Panc1 (cell line): ENCODE results near the gene GPR139. TPM values are rescaled to one million over a fixed set of nuclear protein-coding genes. Genes with fewer than 3 reads are reported as not detected.

Source experiments
- ATAC-seq: fragments of 200-7000 bp; cut with Tn5 transposase; 2 replicates; pipeline ENCODE4 v1.9.1; 2020; ENCODE audit warnings: mild to moderate bottlenecking, moderate library complexity
- BruUV-seq: library from RNA; stranded (reverse); fragments of 400-500 nt; replicated peaks from 2 replicates; lab custom pipeline; 2021; lab: Mats Ljungman, UMichigan
- CTCF ChIA-PET: fragments of 300-600 bp; sonication (Branson Sonifier 250); formaldehyde crosslinking; loops from one replicate; lab custom pipeline; 2022; ENCODE audit warnings: antibody characterized with exemption; lab: Charles Lee
- POLR2A ChIA-PET: fragments of 300-600 bp; sonication (Branson Sonifier 250); formaldehyde crosslinking; loops from one replicate; lab custom pipeline; 2022; ENCODE audit warnings: antibody characterized with exemption; lab: Charles Lee
- DNase-seq: peaks from one replicate; pipeline ENCODE4 v3.0.0-alpha.2; 2010; ENCODE audit warnings: low read depth, low spot score
- H3K27ac ChIP-seq: 2 replicates; pipeline ENCODE4 v1.5.1; 2011; ENCODE audit warnings: mild to moderate bottlenecking, low read length, inconsistent platforms
- H3K27me3 ChIP-seq: fragments of 200-500 bp; sonication (Bioruptor generic); 2 replicates; pipeline ENCODE4 v1.6.0; 2014; ENCODE audit warnings: low read length, inconsistent platforms; ENCODE audit not compliant: control insufficient read depth, insufficient read depth
- H3K36me3 ChIP-seq: fragments of 200-500 bp; sonication (Bioruptor generic); 2 replicates; pipeline ENCODE4 v1.5.1; 2014; ENCODE audit warnings: inconsistent platforms, mild to moderate bottlenecking, low read length, moderate library complexity; ENCODE audit not compliant: control insufficient read depth, insufficient read depth
- H3K4me1 ChIP-seq: 2 replicates; pipeline ENCODE4 v1.5.1; 2011; ENCODE audit warnings: inconsistent platforms, mild to moderate bottlenecking, low read length, moderate library complexity; ENCODE audit not compliant: control insufficient read depth, insufficient read depth
- H3K4me3 ChIP-seq, 2 experiments: 2 replicates each; pipeline ENCODE4 v1.5.1; 2011 to 2012; ENCODE audit warnings: low read depth in 2 of 2, low read length in 2 of 2, mild to moderate bottlenecking in 2 of 2, inconsistent platforms in 1 of 2, moderate library complexity in 1 of 2
- H3K9me3 ChIP-seq: fragments of 200-500 bp; sonication (Bioruptor generic); 2 replicates; pipeline ENCODE4 v1.5.1; 2014; ENCODE audit warnings: low read depth, mild to moderate bottlenecking, inconsistent platforms, low read length, moderate library complexity; ENCODE audit not compliant: control insufficient read depth, insufficient read depth
- POLR2AphosphoS5 ChIP-seq: IDR thresholded peaks from 2 replicates; pipeline ENCODE4 v1.6.1; 2012; ENCODE audit warnings: mild to moderate bottlenecking, low read depth, low read length, moderate library complexity
- REST ChIP-seq, 2 experiments: IDR thresholded peaks; 2 replicates each; pipeline ENCODE4 v1.6.1; 2011 to 2012; ENCODE audit warnings: low read depth in 2 of 2, control low read depth in 1 of 2, low read length in 1 of 2, mild to moderate bottlenecking in 1 of 2, moderate library complexity in 1 of 2; ENCODE audit not compliant: insufficient read depth in 1 of 2
- SIN3A ChIP-seq: IDR thresholded peaks from 2 replicates; pipeline ENCODE4 v1.6.1; 2012; ENCODE audit warnings: low read depth, mild to moderate bottlenecking, low read length, moderate library complexity, borderline replicate concordance; ENCODE audit not compliant: insufficient read depth
- TCF7L2 ChIP-seq: IDR thresholded peaks from 2 replicates; pipeline ENCODE4 v1.6.1; 2011; ENCODE audit warnings: mild to moderate bottlenecking, low read depth, low read length, inconsistent platforms
- in situ Hi-C: cut with HindIII; loops from 2 replicates; pipeline ENCODE4 v1.10.0; 2016; ENCODE audit warnings: low sequenced_read_pairs, low pct_unique_long_range_greater_than_20kb
- intact Hi-C: fragments of 100-400 bp; cut with micrococcal nuclease; formaldehyde crosslinking; loops from one replicate; pipeline ENCODE4 v1.10.0; 2022; ENCODE audit not compliant: unreplicated experiment
- total RNA-seq: library from RNA; stranded (reverse); gene quantifications from one replicate; pipeline ENCODE4 v1.2.1, GENCODE V29; 2021; ENCODE audit not compliant: unreplicated experiment
- TF ChIP-seq, protein P1 (sequence below): fragments of 450-650 bp; IDR thresholded peaks from 2 replicates; pipeline ENCODE4 v1.5.1; 2017; ENCODE audit warnings: mild to moderate bottlenecking

GPR139 gene
- total RNA-seq, 1 experiment from 2014 or later = not detected

- ATAC-seq (no peak), DNase-seq (no peak)
- Histone ChIP-seq H3K4me3 (no peak overlapping the region), H3K27me3 (peaks cover 40% of the 10 kb centered on the region), H3K27ac (no peak overlapping the region), H3K36me3 (no peaks in the 10 kb centered on the region), H3K4me1 (no peaks in the 10 kb centered on the region), H3K9me3 (no peaks in the 10 kb centered on the region)
- BruUV-seq = no TSS peak
- no peak for TF ChIP-seq REST (IDR thresholded peaks at IDR 0.05; ENCODE audit: insufficient read depth in 1 of 2, low read depth in 2 of 2, low read length in 1 of 2)
- TF ChIP-seq SIN3A = no peak
- TF ChIP-seq, protein P1, sequence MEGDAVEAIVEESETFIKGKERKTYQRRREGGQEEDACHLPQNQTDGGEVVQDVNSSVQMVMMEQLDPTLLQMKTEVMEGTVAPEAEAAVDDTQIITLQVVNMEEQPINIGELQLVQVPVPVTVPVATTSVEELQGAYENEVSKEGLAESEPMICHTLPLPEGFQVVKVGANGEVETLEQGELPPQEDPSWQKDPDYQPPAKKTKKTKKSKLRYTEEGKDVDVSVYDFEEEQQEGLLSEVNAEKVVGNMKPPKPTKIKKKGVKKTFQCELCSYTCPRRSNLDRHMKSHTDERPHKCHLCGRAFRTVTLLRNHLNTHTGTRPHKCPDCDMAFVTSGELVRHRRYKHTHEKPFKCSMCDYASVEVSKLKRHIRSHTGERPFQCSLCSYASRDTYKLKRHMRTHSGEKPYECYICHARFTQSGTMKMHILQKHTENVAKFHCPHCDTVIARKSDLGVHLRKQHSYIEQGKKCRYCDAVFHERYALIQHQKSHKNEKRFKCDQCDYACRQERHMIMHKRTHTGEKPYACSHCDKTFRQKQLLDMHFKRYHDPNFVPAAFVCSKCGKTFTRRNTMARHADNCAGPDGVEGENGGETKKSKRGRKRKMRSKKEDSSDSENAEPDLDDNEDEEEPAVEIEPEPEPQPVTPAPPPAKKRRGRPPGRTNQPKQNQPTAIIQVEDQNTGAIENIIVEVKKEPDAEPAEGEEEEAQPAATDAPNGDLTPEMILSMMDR = no peak
- no peak for TF ChIP-seq POLR2AphosphoS5
- POLR2A ChIA-PET = no interaction called here
- CTCF ChIA-PET = no interaction called here
- intact Hi-C loops (no loop called here), in situ Hi-C loops (no loop called here)
These were observed 30.8 kb downstream of the GPR139 start for GRCh38 chr16:20042848-20043247.

DNA sequence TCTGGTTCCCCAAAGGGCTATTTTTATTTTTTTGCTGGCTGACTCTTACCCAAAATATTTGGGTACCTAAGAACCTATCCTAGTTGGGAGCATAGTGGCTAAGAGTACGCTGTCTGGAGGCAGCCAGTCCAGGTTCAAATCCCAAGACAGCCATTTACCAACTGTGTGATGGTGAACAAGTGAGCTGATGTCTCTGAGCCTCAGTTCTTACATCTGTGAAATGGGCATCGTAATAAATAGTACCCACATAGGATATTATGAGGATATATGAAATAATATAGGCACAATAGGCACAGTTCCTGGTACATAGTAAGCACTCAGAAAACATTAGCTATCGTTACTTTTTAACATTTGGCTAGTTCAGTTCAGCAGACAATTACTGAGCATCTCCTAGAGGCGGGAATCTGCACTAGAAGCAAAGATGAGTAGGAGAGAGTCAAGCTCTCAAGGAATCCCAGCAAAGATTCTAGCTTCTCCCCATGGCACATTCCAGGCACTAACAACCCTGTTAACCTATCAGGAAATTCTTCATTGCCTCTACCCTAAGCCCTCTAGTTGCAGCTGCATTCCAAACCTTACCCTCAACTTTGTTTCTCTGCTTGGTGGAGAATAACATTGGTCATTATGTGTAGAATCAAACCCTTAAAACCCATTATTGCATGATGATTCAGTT is 31.6 kb downstream of the GPR139 start:
- DNase-seq (no peak), ATAC-seq (no peak)
- ChIA-PET CTCF (no interaction called here), POLR2A (no interaction called here)
- in situ Hi-C loops = no loop called here
- H3K27me3 ChIP-seq = peaks cover 35% of the 10 kb centered on the region
- H3K36me3 ChIP-seq = no peaks in the 10 kb centered on the region
- no TSS peak for BruUV-seq
- no peak overlapping the region for H3K4me3 ChIP-seq
- H3K9me3 ChIP-seq = no peaks in the 10 kb centered on the region
- no peak overlapping the region for H3K27ac ChIP-seq
- TF ChIP-seq REST (IDR thresholded peaks at IDR 0.05; ENCODE audit: insufficient read depth in 1 of 2, low read depth in 2 of 2, low read length in 1 of 2) (no peak), SIN3A (no peak), TCF7L2 (no peak), POLR2AphosphoS5 (no peak)
- TF ChIP-seq, protein P1 = no peak
- intact Hi-C loops = no loop called here
- H3K4me1 ChIP-seq = no peaks in the 10 kb centered on the region
